Neural cell (in vitro differentiated cells): ENCODE results near the gene GGCT. TPM values are rescaled to one million over a fixed set of nuclear protein-coding genes. Genes with fewer than 3 reads are reported as not detected.

Experiments
- H2AFZ ChIP-seq: fragments of 200-600, 300-800 bp; sonication (generic), shearing (Covaris generic); 2 replicates; pipeline ENCODE4 v1.6.0; 2014; ENCODE audit warnings: low read depth, mild to moderate bottlenecking, antibody characterized with exemption, low read length, moderate library complexity
- H3F3A ChIP-seq: fragments of 200-600 bp; shearing (Covaris generic); 2 replicates; pipeline ENCODE4 v1.6.1; 2016; ENCODE audit warnings: mild to moderate bottlenecking, moderate library complexity, mixed read lengths, antibody characterized with exemption, low read length; ENCODE audit not compliant: insufficient read depth, poor library complexity, severe bottlenecking
- H3K27ac ChIP-seq: fragments of 200-600, 300-800 bp; sonication (generic), shearing (Covaris generic); 2 replicates; pipeline ENCODE4 v1.5.1; 2014; ENCODE audit warnings: mild to moderate bottlenecking, low read length, moderate library complexity
- H3K27me3 ChIP-seq: fragments of 300-800, 200-600 bp; sonication (generic), shearing (Covaris generic); 2 replicates; pipeline ENCODE4 v1.6.0; 2014; ENCODE audit warnings: mild to moderate bottlenecking, low read depth, low read length, moderate library complexity; ENCODE audit not compliant: insufficient read depth
- H3K36me3 ChIP-seq: fragments of 300-800, 200-600 bp; sonication (generic), shearing (Covaris generic); 2 replicates; pipeline ENCODE4 v1.5.1; 2014; ENCODE audit warnings: mild to moderate bottlenecking, antibody characterized with exemption, low read length, moderate library complexity; ENCODE audit not compliant: insufficient read depth
- H3K4me2 ChIP-seq: fragments of 300-800, 200-600 bp; sonication (generic), shearing (Covaris generic); 2 replicates; pipeline ENCODE4 v1.6.0; 2014; ENCODE audit warnings: mild to moderate bottlenecking, low read length
- H3K4me3 ChIP-seq: fragments of 300-800, 200-600 bp; sonication (generic), shearing (Covaris generic); 2 replicates; pipeline ENCODE4 v1.5.1; 2014; ENCODE audit warnings: mild to moderate bottlenecking, low read length, moderate library complexity
- H3K79me2 ChIP-seq: fragments of 200-600 bp; shearing (Covaris generic); replicated peaks from 2 replicates; pipeline ENCODE4 v1.6.0; 2014; ENCODE audit warnings: mild to moderate bottlenecking, low read length, moderate library complexity; ENCODE audit not compliant: insufficient read depth
- H3K9ac ChIP-seq: fragments of 300-800, 200-600 bp; sonication (generic), shearing (Covaris generic); 2 replicates; pipeline ENCODE4 v1.6.1; 2016; ENCODE audit warnings: mild to moderate bottlenecking, low read length, mixed read lengths
- H3K9me2 ChIP-seq: fragments of 200-600 bp; shearing (Covaris generic); 2 replicates; pipeline ENCODE4 v1.6.1; 2016; ENCODE audit warnings: mild to moderate bottlenecking, low read length, mixed read lengths; ENCODE audit not compliant: insufficient read depth
- H3K9me3 ChIP-seq: fragments of 200-600, 300-800 bp; sonication (generic), shearing (Covaris generic); 2 replicates; pipeline ENCODE4 v1.6.1; 2016; ENCODE audit warnings: mild to moderate bottlenecking, mixed run types, low read length, moderate library complexity, mixed read lengths
- H4K20me1 ChIP-seq: fragments of 200-600 bp; shearing (Covaris generic); 2 replicates; pipeline ENCODE4 v1.6.1; 2016; ENCODE audit warnings: mild to moderate bottlenecking, mixed run types; ENCODE audit not compliant: insufficient read depth
- CTCF ChIP-seq: fragments of 450-650 bp; IDR thresholded peaks from 2 replicates; pipeline ENCODE4 v1.5.1; 2014; ENCODE audit warnings: antibody characterized with exemption, mild to moderate bottlenecking, moderate library complexity; ENCODE audit not compliant: poor library complexity, severe bottlenecking
- EP300 ChIP-seq: fragments of 450-650 bp; conservative IDR thresholded peaks from 2 replicates; pipeline ENCODE4 v1.6.1; 2014; ENCODE audit warnings: antibody characterized with exemption, mild to moderate bottlenecking, moderate library complexity; ENCODE audit not compliant: poor library complexity, severe bottlenecking
- EZH2 ChIP-seq: fragments of 200-600, 300-800 bp; shearing (Covaris generic), sonication (generic); IDR thresholded peaks from 2 replicates; pipeline ENCODE4 v1.6.1; 2014; ENCODE audit warnings: antibody characterized with exemption, low read length, borderline replicate concordance, mild to moderate bottlenecking; ENCODE audit not compliant: insufficient read depth, poor library complexity, severe bottlenecking
- MXI1 ChIP-seq: fragments of 450-650 bp; conservative IDR thresholded peaks from 2 replicates; pipeline ENCODE4 v1.6.1; 2014; ENCODE audit warnings: antibody characterized with exemption, mild to moderate bottlenecking; ENCODE audit not compliant: poor library complexity, severe bottlenecking
- POLR2AphosphoS5 ChIP-seq: IDR thresholded peaks from 2 replicates; pipeline ENCODE4 v1.6.1; 2012
- RAD21 ChIP-seq: fragments of 450-650 bp; conservative IDR thresholded peaks from 2 replicates; pipeline ENCODE4 v1.6.1; 2014; ENCODE audit warnings: antibody characterized with exemption, mild to moderate bottlenecking, moderate library complexity
- SMC3 ChIP-seq: fragments of 450-650 bp; conservative IDR thresholded peaks from 2 replicates; pipeline ENCODE4 v1.6.1; 2014; ENCODE audit warnings: antibody characterized with exemption, mild to moderate bottlenecking, moderate library complexity; ENCODE audit not compliant: poor library complexity
- TAF1 ChIP-seq: IDR thresholded peaks from 2 replicates; pipeline ENCODE4 v1.6.1; 2012; ENCODE audit warnings: low read depth
- polyA plus RNA-seq: library from polyadenylated mRNA; depleted of rRNA; stranded (reverse); fragments of >200 nt; gene quantifications from 2 replicates; pipeline ENCODE4 v1.2.3, GENCODE V29; 2014
- TF ChIP-seq, protein P1 (sequence below): IDR thresholded peaks from 2 replicates; pipeline ENCODE4 v1.6.1; 2012; ENCODE audit warnings: borderline replicate concordance

Gene GGCT
- polyA plus RNA-seq, 1 donor from 2014 or later = 39.8 TPM

DNA sequence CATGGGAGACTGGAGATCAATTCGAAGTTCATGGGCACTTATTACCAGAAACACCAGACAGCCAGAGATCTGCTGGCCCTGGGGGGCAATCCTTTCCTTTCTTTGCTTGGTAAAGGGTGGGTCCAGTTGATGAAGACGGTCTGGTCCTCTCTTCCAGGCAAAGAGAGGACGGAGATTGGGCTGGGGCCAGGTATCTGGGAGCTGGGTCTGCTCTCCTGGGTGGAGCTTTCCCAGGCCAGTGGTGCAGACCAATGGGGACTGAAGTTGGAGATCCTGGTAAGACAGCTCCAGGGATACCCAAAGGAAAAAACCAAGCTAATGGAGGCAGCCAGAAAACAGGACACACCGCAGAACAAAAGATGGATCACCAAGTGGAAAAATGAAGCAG, 44.4 kb downstream of the GGCT start:
- TF ChIP-seq CTCF (no peak), SMC3 (no peak), RAD21 (no peak), TAF1 (no peak), POLR2AphosphoS5 (no peak), EZH2 (no peak), EP300 (no peak), MXI1 (no peak)
- TF ChIP-seq, protein P1, sequence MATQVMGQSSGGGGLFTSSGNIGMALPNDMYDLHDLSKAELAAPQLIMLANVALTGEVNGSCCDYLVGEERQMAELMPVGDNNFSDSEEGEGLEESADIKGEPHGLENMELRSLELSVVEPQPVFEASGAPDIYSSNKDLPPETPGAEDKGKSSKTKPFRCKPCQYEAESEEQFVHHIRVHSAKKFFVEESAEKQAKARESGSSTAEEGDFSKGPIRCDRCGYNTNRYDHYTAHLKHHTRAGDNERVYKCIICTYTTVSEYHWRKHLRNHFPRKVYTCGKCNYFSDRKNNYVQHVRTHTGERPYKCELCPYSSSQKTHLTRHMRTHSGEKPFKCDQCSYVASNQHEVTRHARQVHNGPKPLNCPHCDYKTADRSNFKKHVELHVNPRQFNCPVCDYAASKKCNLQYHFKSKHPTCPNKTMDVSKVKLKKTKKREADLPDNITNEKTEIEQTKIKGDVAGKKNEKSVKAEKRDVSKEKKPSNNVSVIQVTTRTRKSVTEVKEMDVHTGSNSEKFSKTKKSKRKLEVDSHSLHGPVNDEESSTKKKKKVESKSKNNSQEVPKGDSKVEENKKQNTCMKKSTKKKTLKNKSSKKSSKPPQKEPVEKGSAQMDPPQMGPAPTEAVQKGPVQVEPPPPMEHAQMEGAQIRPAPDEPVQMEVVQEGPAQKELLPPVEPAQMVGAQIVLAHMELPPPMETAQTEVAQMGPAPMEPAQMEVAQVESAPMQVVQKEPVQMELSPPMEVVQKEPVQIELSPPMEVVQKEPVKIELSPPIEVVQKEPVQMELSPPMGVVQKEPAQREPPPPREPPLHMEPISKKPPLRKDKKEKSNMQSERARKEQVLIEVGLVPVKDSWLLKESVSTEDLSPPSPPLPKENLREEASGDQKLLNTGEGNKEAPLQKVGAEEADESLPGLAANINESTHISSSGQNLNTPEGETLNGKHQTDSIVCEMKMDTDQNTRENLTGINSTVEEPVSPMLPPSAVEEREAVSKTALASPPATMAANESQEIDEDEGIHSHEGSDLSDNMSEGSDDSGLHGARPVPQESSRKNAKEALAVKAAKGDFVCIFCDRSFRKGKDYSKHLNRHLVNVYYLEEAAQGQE = no peak
- Histone ChIP-seq H4K20me1 (no peaks in the 10 kb centered on the region), H2AFZ (no peak overlapping the region), H3K27me3 (no peaks in the 10 kb centered on the region), H3K27ac (no peak overlapping the region), H3K36me3 (no peaks in the 10 kb centered on the region), H3F3A (no peaks in the 10 kb centered on the region), H3K4me3 (no peak overlapping the region), H3K9ac (no peak overlapping the region), H3K9me2 (no peaks in the 10 kb centered on the region), H3K79me2 (no peaks in the 10 kb centered on the region), H3K4me2 (no peak overlapping the region), H3K9me3 (no peaks in the 10 kb centered on the region)

- H3K4me2 ChIP-seq = no peak overlapping the region
- H3F3A ChIP-seq = no peaks in the 10 kb centered on the region
- H3K79me2 ChIP-seq = no peaks in the 10 kb centered on the region
- H4K20me1 ChIP-seq = no peaks in the 10 kb centered on the region
- no peaks in the 10 kb centered on the region for H3K9me3 ChIP-seq
- H3K4me3 ChIP-seq = no peak overlapping the region
- no peaks in the 10 kb centered on the region for H3K9me2 ChIP-seq
- no peaks in the 10 kb centered on the region for H3K36me3 ChIP-seq
- TF ChIP-seq MXI1 (no peak), RAD21 (no peak), EP300 (no peak), SMC3 (no peak), EZH2 (no peak), POLR2AphosphoS5 (no peak), CTCF (no peak), TAF1 (no peak)
- TF ChIP-seq, protein P1 = no peak
- H3K27me3 ChIP-seq = no peaks in the 10 kb centered on the region
- H3K27ac ChIP-seq = no peak overlapping the region
- H3K9ac ChIP-seq = no peak overlapping the region
- H2AFZ ChIP-seq = no peak overlapping the region
These were observed 44.9 kb downstream of the GGCT start for GRCh38 chr7:30459591-30460245.
